ENCODE data around the gene NAA16. TPM values are rescaled to one million over a fixed set of nuclear protein-coding genes. Genes with fewer than 3 reads are reported as not detected.
A peak's percentile ranks its signal among the peaks of the same experiment; 100 is the strongest.

NAA16 gene
- total and polyA plus RNA-seq, 2 of the 4 experiments (the other 2 are of a cell fraction), result 6.6 to 8.8 TPM

GRCh38 chr13:41327994-41328790, 17.1 kb downstream of the NAA16 start:
- Histone ChIP-seq H3K36me3 (ENCODE audit: control insufficient read depth, insufficient read depth, low read length) (peaks cover 12% of the 10 kb centered on the region), H2BK120ac (ENCODE audit: low read depth, low read length) (no peak overlapping the region), H3K9me1 (ENCODE audit: insufficient read depth, low read length) (peaks cover 3% of the 10 kb centered on the region), H2BK5ac (ENCODE audit: low read depth, low read length, poor library complexity, severe bottlenecking) (no peak overlapping the region), H2AFZ (replicated peaks; ENCODE audit: low read length, poor library complexity) (no peak overlapping the region), H3K14ac (replicated peaks; ENCODE audit: low read depth, low read length) (no peak overlapping the region), H3K56ac (ENCODE audit: extremely low read depth, insufficient read depth, low read length) (no peak overlapping the region), H3K4me1 (ENCODE audit: control insufficient read depth, insufficient read depth, low read length) (no peaks in the 10 kb centered on the region), H3K4me2 (ENCODE audit: low read depth, low read length) (no peak overlapping the region), H2BK20ac (ENCODE audit: low read depth, low read length) (no peak overlapping the region), H2AK5ac (ENCODE audit: low read depth, low read length) (no peak overlapping the region), H3K4ac (ENCODE audit: low read depth, low read length) (no peak overlapping the region), H3K18ac (ENCODE audit: low read depth, low read length) (no peak overlapping the region), H2BK15ac (ENCODE audit: low read depth, low read length) (no peak overlapping the region), H3K9me3 (ENCODE audit: control insufficient read depth, insufficient read depth, low read length) (no peaks in the 10 kb centered on the region), H3K9ac (ENCODE audit: low read depth, low read length) (no peak overlapping the region), H4K20me1 (ENCODE audit: insufficient read depth, low read length) (no peaks in the 10 kb centered on the region), H3K27ac (ENCODE audit: insufficient read depth, low read length) (no peak overlapping the region), H3K4me3 (ENCODE audit: insufficient read depth, low read depth, low read length) (no peak overlapping the region), H3K23ac (ENCODE audit: low read depth, low read length) (0 out of 2 replicates have a peak overlapping the region, but pooled peaks have one; percentile 59), H4K5ac (ENCODE audit: low read depth, low read length) (no peak overlapping the region), H3K27me3 (ENCODE audit: control insufficient read depth, insufficient read depth, low read length) (no peaks in the 10 kb centered on the region), H3K79me1 (ENCODE audit: low read depth in 1 of 2, low read length in 2 of 2) (peaks cover 15 to 21% of the 10 kb centered on the region in 2 experiments), H2AK9ac (replicated peaks; ENCODE audit: low read depth, low read length, poor library complexity) (no peak overlapping the region), H4K8ac (ENCODE audit: low read depth in 2 of 2, low read length in 2 of 2) (no peak overlapping the region), H4K91ac (ENCODE audit: insufficient read depth, low read depth, low read length) (no peak overlapping the region)
- dilution Hi-C loops (cut with HindIII; ENCODE audit: low sequenced_read_pairs, unreplicated experiment) (no loop called here), intact Hi-C loops (cut with micrococcal nuclease) (no loop called here), in situ Hi-C loops (cut with MboI; ENCODE audit: low sequenced_read_pairs) (no loop called here)
- DNase-seq, result no peak
- ChIA-PET CTCF (no interaction called here), POLR2A (ENCODE audit: unreplicated experiment) (no interaction called here)
- no CpG with 5 or more reads among the region's 3 CpGs for WGBS, 2 experiments (ENCODE audit: extremely low coverage in 2 of 2, insufficient read length in 1 of 2)
- BruUV-seq (replicated peaks), result no TSS peak
- TF ChIP-seq RCOR1 (IDR thresholded peaks at IDR 0.05; ENCODE audit: insufficient replicate concordance, low read length) (no peak), RAD21 (IDR thresholded peaks at IDR 0.05; ENCODE audit: low read length) (no peak), POLR2A (IDR thresholded peaks at IDR 0.05; ENCODE audit: low read depth, low read length) (no peak), CEBPB (IDR thresholded peaks at IDR 0.05; ENCODE audit: low read depth, low read length) (no peak), FOS (IDR thresholded peaks at IDR 0.05; ENCODE audit: low read depth, low read length) (no peak), CHD1 (IDR thresholded peaks at IDR 0.05; ENCODE audit: low read depth, low read length) (no peak)
- TF ChIP-seq, protein P1, sequence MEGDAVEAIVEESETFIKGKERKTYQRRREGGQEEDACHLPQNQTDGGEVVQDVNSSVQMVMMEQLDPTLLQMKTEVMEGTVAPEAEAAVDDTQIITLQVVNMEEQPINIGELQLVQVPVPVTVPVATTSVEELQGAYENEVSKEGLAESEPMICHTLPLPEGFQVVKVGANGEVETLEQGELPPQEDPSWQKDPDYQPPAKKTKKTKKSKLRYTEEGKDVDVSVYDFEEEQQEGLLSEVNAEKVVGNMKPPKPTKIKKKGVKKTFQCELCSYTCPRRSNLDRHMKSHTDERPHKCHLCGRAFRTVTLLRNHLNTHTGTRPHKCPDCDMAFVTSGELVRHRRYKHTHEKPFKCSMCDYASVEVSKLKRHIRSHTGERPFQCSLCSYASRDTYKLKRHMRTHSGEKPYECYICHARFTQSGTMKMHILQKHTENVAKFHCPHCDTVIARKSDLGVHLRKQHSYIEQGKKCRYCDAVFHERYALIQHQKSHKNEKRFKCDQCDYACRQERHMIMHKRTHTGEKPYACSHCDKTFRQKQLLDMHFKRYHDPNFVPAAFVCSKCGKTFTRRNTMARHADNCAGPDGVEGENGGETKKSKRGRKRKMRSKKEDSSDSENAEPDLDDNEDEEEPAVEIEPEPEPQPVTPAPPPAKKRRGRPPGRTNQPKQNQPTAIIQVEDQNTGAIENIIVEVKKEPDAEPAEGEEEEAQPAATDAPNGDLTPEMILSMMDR (conservative IDR thresholded peaks at IDR 0.05; ENCODE audit: low read depth, low read length), result no peak
- TF ChIP-seq, protein P2, sequence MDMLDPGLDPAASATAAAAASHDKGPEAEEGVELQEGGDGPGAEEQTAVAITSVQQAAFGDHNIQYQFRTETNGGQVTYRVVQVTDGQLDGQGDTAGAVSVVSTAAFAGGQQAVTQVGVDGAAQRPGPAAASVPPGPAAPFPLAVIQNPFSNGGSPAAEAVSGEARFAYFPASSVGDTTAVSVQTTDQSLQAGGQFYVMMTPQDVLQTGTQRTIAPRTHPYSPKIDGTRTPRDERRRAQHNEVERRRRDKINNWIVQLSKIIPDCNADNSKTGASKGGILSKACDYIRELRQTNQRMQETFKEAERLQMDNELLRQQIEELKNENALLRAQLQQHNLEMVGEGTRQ (IDR thresholded peaks at IDR 0.05; ENCODE audit: low read depth, low read length), result no peak
- no peak; the same call in 1 of the 2 replicates for ATAC-seq (ENCODE audit: low read depth)

All from IMR-90 (cell line).